GM08714 (cell line): Measurements from ENCODE around the gene DMBX1.

Source experiments
- H3K4me3 ChIP-seq: fragments of 200-500 bp; sonication (Bioruptor generic); 2 replicates; pipeline ENCODE4 v1.5.1; 2014; ENCODE audit warnings: mild to moderate bottlenecking, low read length, inconsistent platforms
- ZNF274 ChIP-seq: IDR thresholded peaks from 2 replicates; pipeline ENCODE4 v1.6.1; 2012; ENCODE audit warnings: mild to moderate bottlenecking, low read depth, low read length

The DMBX1 gene

GRCh38 chr1:46495778-46496177 is 6.1 kb downstream of the DMBX1 start:
- no peak for TF ChIP-seq ZNF274
- no peak overlapping the region for H3K4me3 ChIP-seq

- no peak overlapping the region for H3K4me3 ChIP-seq
- no peak for TF ChIP-seq ZNF274
These were observed 6.9 kb downstream of the DMBX1 start for GRCh38 chr1:46496505-46496904.

GRCh38 chr1:46497020-46497419 is 7.4 kb downstream of the DMBX1 start:
- no peak overlapping the region for H3K4me3 ChIP-seq
- no peak for TF ChIP-seq ZNF274

GRCh38 chr1:46497665-46498064 is 8.0 kb downstream of the DMBX1 start:
- no peak overlapping the region for H3K4me3 ChIP-seq
- TF ChIP-seq ZNF274: no peak

- no peak overlapping the region for H3K4me3 ChIP-seq
- no peak for TF ChIP-seq ZNF274
These were observed 11.9 kb downstream of the DMBX1 start for GRCh38 chr1:46501528-46501927.

GRCh38 chr1:46503421-46503820 is 13.8 kb downstream of the DMBX1 start:
- TF ChIP-seq ZNF274: no peak
- no peak overlapping the region for H3K4me3 ChIP-seq

- no peak for TF ChIP-seq ZNF274
- H3K4me3 ChIP-seq: no peak overlapping the region
These were observed 17.0 kb downstream of the DMBX1 start for GRCh38 chr1:46506470-46507219.

- no peak for TF ChIP-seq ZNF274
These were observed 19.1 kb downstream of the DMBX1 start for GRCh38 chr1:46508757-46509156.

GRCh38 chr1:46510341-46510997 is 20.8 kb downstream of the DMBX1 start:
- no peak for TF ChIP-seq ZNF274
- no peak overlapping the region for H3K4me3 ChIP-seq

More at GRCh38 chr1:46508757-46509156, 19.1 kb downstream of the DMBX1 start:
- no peak overlapping the region for H3K4me3 ChIP-seq

GRCh38 chr1:46510998-46511365 is 21.3 kb downstream of the DMBX1 start:
- TF ChIP-seq ZNF274: no peak
- H3K4me3 ChIP-seq: no peak overlapping the region

GRCh38 chr1:46512135-46512791 is 22.6 kb downstream of the DMBX1 start:
- H3K4me3 ChIP-seq: no peak overlapping the region
- TF ChIP-seq ZNF274: no peak

- H3K4me3 ChIP-seq: no peak overlapping the region
- no peak for TF ChIP-seq ZNF274
These were observed 23.2 kb downstream of the DMBX1 start for GRCh38 chr1:46512792-46513190.

GRCh38 chr1:46513536-46513935 is 23.9 kb downstream of the DMBX1 start:
- no peak overlapping the region for H3K4me3 ChIP-seq
- no peak for TF ChIP-seq ZNF274

- TF ChIP-seq ZNF274: no peak
- H3K4me3 ChIP-seq: no peak overlapping the region
These were observed 25.9 kb downstream of the DMBX1 start for GRCh38 chr1:46515576-46515975.

GRCh38 chr1:46516200-46516950 is 26.7 kb downstream of the DMBX1 start:
- H3K4me3 ChIP-seq: no peak overlapping the region
- no peak for TF ChIP-seq ZNF274
